K562 (cell line): Measurements from ENCODE around the gene EEF2. TPM values are rescaled to one million over a fixed set of nuclear protein-coding genes. Genes with fewer than 3 reads are reported as not detected.

Experiments used
- BCLAF1 ChIP-seq, 2 experiments: fragments of 450-650 bp in 1 of 2; IDR thresholded peaks; 2 replicates each; pipeline ENCODE4 v1.6.1; 2011 to 2017; ENCODE audit warnings: low read depth in 2 of 2, antibody characterized with exemption in 1 of 2, borderline replicate concordance in 1 of 2, low read length in 1 of 2, mild to moderate bottlenecking in 1 of 2, mixed read lengths in 1 of 2; ENCODE audit not compliant: control insufficient read depth in 1 of 2
- CREB1 ChIP-seq, 2 experiments: sonication (generic) in 1 of 2; formaldehyde crosslinking in 1 of 2; IDR thresholded peaks; 2 replicates each; pipeline versions ENCODE4 v1.6.1 to v1.8.0; 2012 to 2022; ENCODE audit warnings: inconsistent platforms in 1 of 2, mild to moderate bottlenecking in 1 of 2, missing genetic modification reagents in 1 of 2, moderate library complexity in 1 of 2
- DEAF1 ChIP-seq: fragments of 450-650 bp; formaldehyde crosslinking; IDR thresholded peaks from 2 replicates; pipeline ENCODE4 v1.4.0; 2020; ENCODE audit warnings: mild to moderate bottlenecking, moderate library complexity
- FOXP4 ChIP-seq: sonication (generic); formaldehyde crosslinking; IDR thresholded peaks from 2 replicates; pipeline ENCODE4 v1.8.0; 2022; ENCODE audit warnings: mild to moderate bottlenecking, missing genetic modification reagents, borderline replicate concordance
- LEF1 ChIP-seq: fragments of 450-650 bp; IDR thresholded peaks from 2 replicates; pipeline ENCODE4 v1.6.1; 2016; ENCODE audit warnings: mild to moderate bottlenecking
- MCM7 ChIP-seq, 2 experiments: fragments of 450-650 bp; IDR thresholded peaks; 2 replicates each; pipeline ENCODE4 v1.6.1; 2016 to 2018
- NR2C1 ChIP-seq, 2 experiments: fragments of 450-650 bp; IDR thresholded peaks; 2 replicates each; pipeline ENCODE4 v1.6.1; 2017; ENCODE audit warnings: mild to moderate bottlenecking in 2 of 2, antibody characterized with exemption in 1 of 2, inconsistent platforms in 1 of 2, missing compliant biosample characterization in 1 of 2, missing genetic modification characterization in 1 of 2
- NR4A1 ChIP-seq, 2 experiments: fragments of 250-450 bp in 1 of 2; fragments of 450-650 bp in 1 of 2; sonication (Bioruptor Pico) in 1 of 2; IDR thresholded peaks; 2 replicates each; pipeline versions ENCODE4 v1.4.0 to v1.6.1; 2016 to 2020; ENCODE audit warnings: mild to moderate bottlenecking in 2 of 2, missing compliant biosample characterization in 1 of 2, missing genetic modification characterization in 1 of 2, moderate library complexity in 1 of 2
- THAP12 ChIP-seq: fragments of 250-450 bp; sonication (Bioruptor Pico); IDR thresholded peaks from 2 replicates; pipeline ENCODE4 v1.9.0; 2021; ENCODE audit warnings: mild to moderate bottlenecking, inconsistent platforms
- TRIM28 ChIP-seq: fragments of 450-650 bp; IDR thresholded peaks from 2 replicates; pipeline ENCODE4 v1.6.1; 2017
- YY1 ChIP-seq, 3 experiments: IDR thresholded peaks; 2 replicates each; pipeline ENCODE4 v1.6.1; 2011; ENCODE audit warnings: low read length in 2 of 3, mild to moderate bottlenecking in 2 of 3, moderate library complexity in 2 of 3, borderline replicate concordance in 1 of 3, control low read depth in 1 of 3, low read depth in 1 of 3; ENCODE audit not compliant: insufficient read depth in 3 of 3, insufficient replicate concordance in 2 of 3, control insufficient read depth in 1 of 3, insufficient read length in 1 of 3; ENCODE audit errors: extremely low read depth in 1 of 3
- ZKSCAN3 ChIP-seq: fragments of 250-450 bp; sonication (Bioruptor Pico); IDR thresholded peaks from 2 replicates; pipeline ENCODE4 v1.4.0; 2020
- ZNF197 ChIP-seq: fragments of 200-800 bp; sonication (Bioruptor generic); IDR thresholded peaks from 2 replicates; pipeline ENCODE4 v1.6.1; 2016; ENCODE audit warnings: low read depth, missing genetic modification characterization, missing compliant biosample characterization
- ZNF347 ChIP-seq: fragments of 450-650 bp; formaldehyde crosslinking; IDR thresholded peaks from 2 replicates; pipeline ENCODE4 v1.4.0; 2020; ENCODE audit warnings: low read depth, mild to moderate bottlenecking, moderate library complexity
- ZNF696 ChIP-seq: fragments of 250-450 bp; sonication (Bioruptor Pico); conservative IDR thresholded peaks from 2 replicates; pipeline ENCODE4 v1.4.0; 2020; ENCODE audit warnings: mild to moderate bottlenecking, moderate library complexity
- ZNF778 ChIP-seq: fragments of 450-650 bp; formaldehyde crosslinking; IDR thresholded peaks from 2 replicates; pipeline ENCODE4 v1.4.0; 2020; ENCODE audit warnings: mild to moderate bottlenecking, moderate library complexity
- polyA plus RNA-seq, 8 experiments: library from polyadenylated mRNA; depleted of rRNA in 4 of 8; stranded (reverse) in 5 of 8; unstranded in 3 of 8; fragments of >200 nt; fragmentation: Nextera tagmentation in 2 of 8; fragmentation: Illumina TruSeq in 1 of 8; extraction: Ambion mirVana in 2 of 8; extraction: Trizol in 1 of 8; gene quantifications; 2 replicates each; pipeline versions ENCODE4 v1.2.1 to v1.2.3, GENCODE V29; 2011 to 2014; ENCODE audit warnings: inconsistent platforms in 1 of 8, missing spikeins in 1 of 8
- total RNA-seq, 7 experiments: library from RNA; depleted of rRNA in 6 of 7; stranded (reverse); fragments of >200 nt in 6 of 7; fragmentation: Illumina TruSeq in 2 of 7; extraction: Trizol in 2 of 7; gene quantifications; 2 replicates each; pipeline versions ENCODE4 v1.2.1 to v1.2.3, GENCODE V29; 2011 to 2021; ENCODE audit warnings: low replicate concordance in 1 of 7

The EEF2 gene
- total and polyA plus RNA-seq, 9 of the 15 experiments (the other 6 are each of a cell fraction or from before 2014, with no cell fraction given): 372 to 3,003 (median 1,453) TPM

- no peak for TF ChIP-seq DEAF1 (CRISPR knock-in tag)
- TF ChIP-seq FOXP4: peak; percentile 92
- TF ChIP-seq ZKSCAN3 (CRISPR knock-in tag): no peak
- TF ChIP-seq NR4A1 (CRISPR knock-in tag; IDR thresholded peaks at IDR 0.05): no peak
- TF ChIP-seq NR4A1 (tag; IDR thresholded peaks at IDR 0.05): no peak; the same call in 1 of the 2 replicates
- TF ChIP-seq THAP12 (CRISPR knock-in tag): peak; percentile 86; the same call in 1 of the 2 replicates
- no peak for TF ChIP-seq NR2C1 (IDR thresholded peaks at IDR 0.05)
- 0 out of 2 replicates have a peak, but pooled peaks have one; percentile 33 for TF ChIP-seq NR2C1 (tag; IDR thresholded peaks at IDR 0.05)
- no peak for TF ChIP-seq TRIM28
- peak in 1 of 2 experiments; percentile 55; a peak in 1 of 4 replicates for TF ChIP-seq BCLAF1 (IDR thresholded peaks at IDR 0.05; ENCODE audit: borderline replicate concordance in 1 of 2, control insufficient read depth in 1 of 2, low read depth in 2 of 2, low read length in 1 of 2)
- TF ChIP-seq ZNF778 (CRISPR knock-in tag): no peak
- TF ChIP-seq ZNF347 (CRISPR knock-in tag): no peak
- peak; percentile 85 for TF ChIP-seq CREB1 (IDR thresholded peaks at IDR 0.05)
- TF ChIP-seq CREB1 (CRISPR knock-in tag; IDR thresholded peaks at IDR 0.05): peak; percentile 90
- TF ChIP-seq YY1 (IDR thresholded peaks at IDR 0.05; ENCODE audit: borderline replicate concordance in 1 of 3, control insufficient read depth in 1 of 3, extremely low read depth in 1 of 3, insufficient read depth in 3 of 3, insufficient read length in 1 of 3, insufficient replicate concordance in 2 of 3, low read depth in 1 of 3, low read length in 2 of 3): peak; percentile 66 to 93 (median 83)
- no peak for TF ChIP-seq MCM7 (IDR thresholded peaks at IDR 0.05)
- TF ChIP-seq ZNF197 (CRISPR knock-in tag): peak; percentile 74; the same call in 1 of the 2 replicates
- no peak for TF ChIP-seq ZNF696 (CRISPR knock-in tag)
- TF ChIP-seq LEF1: no peak
Observed at GRCh38 chr19:3984908-3985642, at the start of gene EEF2 (continued).
